ENCODE results near the gene TOGARAM2.

The TOGARAM2 gene

GRCh38 chr2:29001806-29002205 lies 20.7 kb downstream of the TOGARAM2 start:
- DNase-seq (ENCODE audit: extremely low spot score): no peak
- no peak for TF ChIP-seq CTCF (IDR thresholded peaks at IDR 0.05; ENCODE audit: control extremely low read depth, extremely low read depth, low read depth, missing control alignments)
- CTCF ChIA-PET: interaction anchor here (2.5 kb wide), 1 partner anchor 15 kb away, joined by 5 read pairs; no protein-coding TSS in a partner anchor
- POLR2A ChIA-PET: no interaction called here

- CTCF ChIA-PET: no interaction called here
- POLR2A ChIA-PET: no interaction called here
- TF ChIP-seq CTCF (IDR thresholded peaks at IDR 0.05; ENCODE audit: control extremely low read depth, extremely low read depth, low read depth, missing control alignments): no peak
- DNase-seq (ENCODE audit: extremely low spot score): no peak
Observed at GRCh38 chr2:29004755-29005154, 23.7 kb downstream of the TOGARAM2 start.

GRCh38 chr2:29005331-29005730 lies 24.2 kb downstream of the TOGARAM2 start:
- TF ChIP-seq CTCF (IDR thresholded peaks at IDR 0.05; ENCODE audit: control extremely low read depth, extremely low read depth, low read depth, missing control alignments): no peak
- no peak for DNase-seq (ENCODE audit: extremely low spot score)
- ChIA-PET POLR2A (no interaction called here), CTCF (no interaction called here)

- DNase-seq (ENCODE audit: extremely low spot score): no peak
- TF ChIP-seq CTCF (IDR thresholded peaks at IDR 0.05; ENCODE audit: control extremely low read depth, extremely low read depth, low read depth, missing control alignments): no peak
- ChIA-PET CTCF (no interaction called here), POLR2A (no interaction called here)
Observed at GRCh38 chr2:29006092-29006979, 25.2 kb downstream of the TOGARAM2 start.

GRCh38 chr2:29006980-29007301 lies 25.8 kb downstream of the TOGARAM2 start:
- no peak for TF ChIP-seq CTCF (IDR thresholded peaks at IDR 0.05; ENCODE audit: control extremely low read depth, extremely low read depth, low read depth, missing control alignments)
- ChIA-PET CTCF (no interaction called here), POLR2A (no interaction called here)
- DNase-seq (ENCODE audit: extremely low spot score): no peak

- POLR2A ChIA-PET: no interaction called here
- no peak for TF ChIP-seq CTCF (IDR thresholded peaks at IDR 0.05; ENCODE audit: control extremely low read depth, extremely low read depth, low read depth, missing control alignments)
- no peak for DNase-seq (ENCODE audit: extremely low spot score)
- CTCF ChIA-PET: no interaction called here
Observed at GRCh38 chr2:29009270-29009669, 28.2 kb downstream of the TOGARAM2 start.
